GM18526 (cell line): Measurements from ENCODE around the gene CCDC78.

ENCODE experiments used
- POLR2A ChIP-seq: IDR thresholded peaks from 3 replicates; pipeline ENCODE4 v1.6.1; 2011; ENCODE audit not compliant: insufficient read length; ENCODE audit errors: extremely low read depth

The CCDC78 gene

GRCh38 chr16:723695-724094 is 2.5 kb downstream of the CCDC78 start:
- TF ChIP-seq POLR2A: no peak

DNA sequence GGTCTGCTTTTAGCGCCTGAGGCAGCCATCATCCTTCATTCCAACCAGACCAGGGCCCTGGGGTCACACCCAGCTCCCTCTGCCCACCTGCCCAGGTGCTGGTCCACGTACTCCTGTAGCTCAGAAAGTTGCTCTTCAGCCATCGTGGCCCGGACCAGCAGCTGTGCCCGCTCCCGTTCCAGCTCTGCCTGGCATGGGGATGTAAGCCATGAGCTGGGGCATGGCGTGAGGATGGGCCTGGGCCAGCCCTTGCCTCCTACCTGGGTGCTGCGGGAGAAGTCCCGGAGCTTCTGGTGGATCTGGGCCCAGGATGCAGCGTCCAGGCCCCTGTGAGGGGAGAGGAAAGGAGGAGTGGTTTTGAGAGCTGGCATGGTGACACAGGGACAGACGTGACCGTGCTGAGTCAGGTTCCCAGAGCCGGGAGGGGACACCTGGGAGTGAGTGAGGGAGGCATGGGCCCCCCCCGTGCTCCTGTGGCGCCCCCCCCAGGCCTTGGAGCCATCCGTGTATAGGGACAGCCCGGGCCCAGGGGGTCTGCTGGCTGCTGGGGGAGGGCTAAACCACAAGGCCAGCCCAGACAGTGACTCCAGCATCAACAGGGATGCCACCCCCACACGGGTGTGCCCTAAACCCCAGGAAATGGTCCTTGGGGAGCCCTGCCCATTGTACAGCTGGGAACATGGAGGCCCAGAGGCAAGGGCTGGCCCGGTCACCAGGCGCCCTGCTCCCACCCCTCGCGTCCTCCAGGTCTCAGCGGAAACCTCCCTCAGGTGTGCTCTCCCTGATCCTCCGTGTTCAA is 3.2 kb downstream of the CCDC78 start:
- peak; percentile 2 for TF ChIP-seq POLR2A

- no peak for TF ChIP-seq POLR2A
Observed at GRCh38 chr16:721765-722540, 4.3 kb downstream of the CCDC78 start.

DNA sequence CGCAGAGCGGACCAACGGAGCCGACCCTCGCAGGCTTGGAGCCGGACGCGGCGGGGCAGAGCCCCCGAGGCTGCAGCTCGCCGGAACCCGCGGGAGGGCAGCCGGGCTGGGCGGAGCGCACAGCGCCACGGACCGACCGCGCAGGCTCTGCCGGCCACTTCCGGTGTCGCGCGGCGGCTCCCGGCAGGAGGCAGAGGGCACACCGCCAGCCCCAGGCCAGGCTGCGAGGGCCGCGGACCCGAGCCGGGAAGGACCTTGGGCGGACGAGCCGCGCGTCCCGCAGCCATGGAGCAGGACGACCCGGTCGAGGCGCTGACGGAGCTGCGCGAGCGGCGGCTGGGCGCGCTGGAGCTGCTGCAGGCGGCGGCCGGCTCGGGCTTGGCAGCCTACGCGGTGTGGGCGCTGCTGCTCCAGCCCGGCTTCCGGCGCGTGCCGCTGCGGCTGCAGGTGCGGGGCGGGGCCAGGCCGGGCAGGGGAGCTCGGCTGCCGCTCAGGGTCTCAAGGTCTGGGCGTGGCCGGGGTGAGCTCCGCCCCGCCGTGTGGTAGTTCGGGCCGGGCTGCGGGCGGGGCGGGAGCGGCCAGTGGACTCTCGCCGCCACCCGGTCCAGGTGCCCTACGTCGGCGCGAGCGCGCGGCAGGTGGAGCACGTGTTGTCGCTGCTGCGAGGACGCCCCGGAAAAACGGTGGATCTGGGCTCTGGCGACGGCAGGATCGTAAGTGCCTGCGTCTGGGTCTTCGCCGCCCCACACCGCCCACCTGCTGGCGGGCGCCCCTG is 5.1 kb downstream of the CCDC78 start, which contains the start of gene ANTKMT:
ANTKMT (plus strand) TSS at position 157 of the 775 bp plus-strand sequence; CDS start at position 286, 129 bp downstream.
- peak; percentile 96 for TF ChIP-seq POLR2A

DNA sequence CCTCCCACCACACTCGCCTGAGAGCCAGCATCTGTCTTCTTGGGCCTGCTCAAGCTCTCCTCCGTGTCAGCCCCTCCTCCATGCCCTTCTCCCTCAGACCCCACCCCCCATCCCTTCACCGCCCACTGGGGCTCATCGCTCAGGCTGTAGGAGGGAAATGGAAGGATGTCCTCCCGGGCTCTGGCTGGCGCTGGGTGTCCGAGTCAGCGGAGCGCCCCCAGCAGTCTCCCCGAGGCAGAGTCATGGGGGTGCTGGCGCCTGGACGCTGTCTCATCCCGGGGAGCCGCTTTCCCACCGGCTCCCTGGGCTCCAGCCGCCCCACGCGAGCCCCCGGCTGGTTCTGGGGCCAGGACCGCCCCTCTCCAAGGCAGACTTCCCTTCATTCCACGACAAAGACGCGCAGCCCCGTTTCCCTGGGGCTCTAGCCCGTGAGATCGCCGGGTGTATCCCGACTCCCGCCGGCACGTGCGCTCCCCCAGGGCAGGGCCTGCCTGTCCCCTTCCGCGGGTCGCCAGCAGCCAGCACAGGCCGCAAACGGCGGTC is 5.7 kb downstream of the CCDC78 start:
- no peak for TF ChIP-seq POLR2A

- no peak for TF ChIP-seq POLR2A
Observed at GRCh38 chr16:719815-720446, 6.3 kb downstream of the CCDC78 start.

- no peak for TF ChIP-seq POLR2A
Observed at GRCh38 chr16:718922-719321, 7.3 kb downstream of the CCDC78 start.

DNA sequence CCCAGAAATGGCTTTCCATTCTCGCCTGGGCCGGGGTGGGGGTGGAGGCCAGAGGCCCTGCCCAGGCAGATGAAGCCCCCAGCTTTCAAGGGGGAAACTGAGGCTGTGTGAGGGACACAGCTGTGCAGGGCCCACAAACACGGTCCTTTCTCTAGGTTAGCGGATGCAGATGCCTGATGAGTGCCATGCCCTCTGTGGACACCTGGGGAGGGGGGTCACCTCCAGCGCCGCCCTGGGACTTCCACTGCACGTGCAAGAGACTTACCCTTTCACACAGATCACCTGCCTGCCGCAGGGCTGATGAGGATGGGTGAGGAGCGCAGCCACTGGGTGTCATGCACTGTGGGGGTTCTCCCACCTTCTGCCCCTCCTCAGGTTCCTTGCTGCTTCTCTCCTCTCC is 7.9 kb downstream of the CCDC78 start:
- no peak for TF ChIP-seq POLR2A

DNA sequence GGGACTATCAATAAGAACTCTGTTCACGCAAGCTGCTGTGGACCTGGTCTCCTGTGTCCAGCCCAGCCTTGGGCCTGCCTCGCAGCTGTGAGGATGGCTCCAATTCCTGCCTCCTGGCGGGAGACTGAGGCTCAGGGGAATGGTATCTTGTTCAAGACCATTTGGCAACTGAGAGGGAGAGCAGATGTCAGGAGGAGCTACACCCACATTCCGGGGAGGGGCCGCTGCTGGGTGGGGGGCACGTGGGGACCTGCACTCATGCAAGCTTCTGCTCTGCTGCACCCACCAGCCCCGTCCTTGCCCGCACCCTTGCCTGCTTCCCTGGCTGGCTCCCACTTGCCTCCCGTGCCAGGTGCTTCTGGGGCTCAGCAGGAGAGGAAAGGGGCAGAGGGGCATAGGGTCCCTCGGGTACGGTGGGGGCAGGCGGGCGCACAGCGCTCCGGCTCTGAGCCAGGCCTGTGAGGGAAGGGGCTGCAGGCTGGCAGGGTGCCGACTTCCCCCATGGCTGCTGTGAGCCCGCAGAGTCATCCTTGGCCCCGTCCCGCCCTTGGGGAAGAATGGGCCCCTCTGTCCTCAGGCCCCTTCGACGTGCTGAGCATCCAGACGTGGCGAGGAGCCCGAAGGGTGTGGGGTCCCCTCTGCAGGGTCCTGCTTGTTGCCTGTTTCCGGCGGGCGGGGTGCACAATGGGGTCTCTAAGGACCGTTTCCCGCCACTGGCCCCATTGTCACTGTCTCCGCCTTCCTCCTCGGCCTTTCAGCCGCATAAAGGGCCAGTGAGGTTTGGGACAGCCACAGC is 8.6 kb downstream of the CCDC78 start:
- no peak for TF ChIP-seq POLR2A

DNA sequence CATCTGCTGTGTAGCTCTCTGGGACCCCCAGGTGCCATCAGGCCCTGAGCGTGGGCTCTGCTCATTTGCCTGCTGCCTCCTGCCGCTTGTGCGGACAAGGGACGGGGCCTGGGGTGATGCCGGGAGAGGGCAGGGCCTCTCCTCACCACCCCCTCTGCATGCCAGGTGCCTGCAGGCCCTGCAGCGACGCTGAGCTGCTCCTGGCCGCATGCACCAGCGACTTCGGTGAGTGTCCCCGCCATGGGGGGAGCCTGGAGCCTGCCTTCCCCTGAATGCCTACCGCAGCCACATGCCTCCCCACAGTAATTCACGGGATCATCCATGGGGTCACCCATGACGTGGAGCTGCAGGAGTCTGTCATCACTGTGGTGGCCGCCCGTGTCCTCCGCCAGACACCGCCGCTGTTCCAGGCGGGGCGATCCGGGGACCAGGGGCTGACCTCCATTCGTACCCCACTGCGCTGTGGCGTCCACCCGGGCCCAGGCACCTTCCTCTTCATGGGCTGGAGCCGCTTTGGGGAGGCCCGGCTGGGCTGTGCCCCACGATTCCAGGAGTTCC is 9.4 kb downstream of the CCDC78 start:
- TF ChIP-seq POLR2A: no peak

- no peak for TF ChIP-seq POLR2A
Observed at GRCh38 chr16:716200-716568, 10.1 kb downstream of the CCDC78 start.

GRCh38 chr16:715477-716199 is 10.6 kb downstream of the CCDC78 start:
- TF ChIP-seq POLR2A: no peak
